Esophagus muscularis mucosa (tissue), 4 donors: ENCODE measurements around the gene CNTN5. TPM values are rescaled to one million over a fixed set of nuclear protein-coding genes. Genes with fewer than 3 reads are reported as not detected.

ENCODE experiments used
- DNase-seq: peaks from one replicate; pipeline ENCODE4 v3.0.0-alpha.2; 2017; ENCODE audit errors: extremely low spot score
- H3K27ac ChIP-seq, 4 donors: fragments of 200-600 bp; sonication (generic); replicated peaks in 1 of 4; 1 replicate in 3 of 4; 2 replicates in 1 of 4; pipeline ENCODE4 v1.5.1; 2016 to 2019; ENCODE audit warnings: mild to moderate bottlenecking in 1 of 4
- H3K27me3 ChIP-seq, 4 donors: fragments of 200-600 bp; sonication (generic); one replicate each; pipeline versions ENCODE4 v1.5.1 to v1.6.0; 2016 to 2019
- H3K36me3 ChIP-seq, 4 donors: fragments of 200-600 bp; sonication (generic); one replicate each; pipeline ENCODE4 v1.5.1; 2016 to 2019
- H3K4me1 ChIP-seq, 4 donors: fragments of 200-600 bp; sonication (generic); one replicate each; pipeline ENCODE4 v1.5.1; 2016 to 2019
- H3K4me3 ChIP-seq, 4 donors: fragments of 200-600 bp; sonication (generic); 1 replicate in 2 of 4; 2 replicates in 2 of 4; pipeline ENCODE4 v1.5.1; 2016 to 2019; ENCODE audit warnings: mild to moderate bottlenecking in 4 of 4, moderate library complexity in 1 of 4
- H3K9me3 ChIP-seq, 4 donors: fragments of 200-600 bp; sonication (generic); 1 replicate in 3 of 4; 2 replicates in 1 of 4; pipeline ENCODE4 v1.5.1; 2016 to 2019
- CTCF ChIP-seq, 3 experiments: fragments of 200-600 bp in 2 of 3; fragments of 450-650 bp in 1 of 3; sonication (generic) in 2 of 3; IDR thresholded peaks; one replicate each; pipeline ENCODE4 v1.5.1; 2017 to 2019; ENCODE audit warnings: antibody characterized with exemption in 3 of 3, mild to moderate bottlenecking in 2 of 3, moderate library complexity in 1 of 3
- EP300 ChIP-seq: sonication (generic); formaldehyde crosslinking; IDR thresholded peaks from one replicate; pipeline ENCODE4 v1.6.1; 2017; ENCODE audit warnings: antibody characterized with exemption
- POLR2A ChIP-seq: fragments of 450-650 bp; IDR thresholded peaks from one replicate; pipeline ENCODE4 v1.6.1; 2017; ENCODE audit warnings: antibody characterized with exemption, moderate library complexity, mild to moderate bottlenecking, low read depth
- POLR2AphosphoS5 ChIP-seq, 2 donors: sonication (generic); formaldehyde crosslinking; IDR thresholded peaks; one replicate each; pipeline ENCODE4 v1.6.1; 2017; ENCODE audit warnings: antibody characterized with exemption in 2 of 2
- WGBS: methylation state at CpG from one replicate; pipeline ENCODE4 v1.1.5; 2018; 5-methylcytosine and 5-hydroxymethylcytosine counted together
- intact Hi-C: fragments of 100-400 bp; cut with DNase I; formaldehyde crosslinking; loops from one replicate; pipeline ENCODE4 v1.15.1; 2023
- total RNA-seq, 4 donors: library from RNA; depleted of rRNA; stranded (reverse); fragments of >200 nt; gene quantifications; one replicate each; pipeline versions ENCODE4 v1.1.0 to v1.2.1, GENCODE V29; 2016

The CNTN5 gene
- total RNA-seq, 4 donors from 2014 or later: 0.06 TPM; not detected in 3

- no peaks in the 10 kb centered on the region for H3K4me1 ChIP-seq
- TF ChIP-seq EP300 (no peak), POLR2A (no peak), CTCF (IDR thresholded peaks at IDR 0.05) (no peak), POLR2AphosphoS5 (IDR thresholded peaks at IDR 0.05) (no peak)
- intact Hi-C loops: no loop called here
- 56% methylated on average over 5 of the region's 5 CpGs for WGBS
- H3K27me3 ChIP-seq: no peaks in the 10 kb centered on the region
- no peaks in the 10 kb centered on the region for H3K36me3 ChIP-seq
- H3K4me3 ChIP-seq: no peak overlapping the region
- H3K9me3 ChIP-seq: peaks cover 0 to 3% (median 0%) of the 10 kb centered on the region in 4 donors
- no peak for DNase-seq
- H3K27ac ChIP-seq: no peak overlapping the region
Observed at GRCh38 chr11:99881610-99882009, 860.9 kb downstream of the CNTN5 start.

GRCh38 chr11:99884750-99885149, 864.0 kb downstream of the CNTN5 start:
- 68% methylated on average over 6 of the region's 6 CpGs for WGBS
- no peaks in the 10 kb centered on the region for H3K36me3 ChIP-seq
- H3K9me3 ChIP-seq: peaks cover 0 to 3% (median 0%) of the 10 kb centered on the region in 4 donors
- TF ChIP-seq EP300: no peak
- no peak for TF ChIP-seq POLR2A
- TF ChIP-seq CTCF (IDR thresholded peaks at IDR 0.05): no peak
- no peak for TF ChIP-seq POLR2AphosphoS5 (IDR thresholded peaks at IDR 0.05)
- H3K4me1 ChIP-seq: no peaks in the 10 kb centered on the region
- no peak for DNase-seq
- intact Hi-C loops: no loop called here
- no peaks in the 10 kb centered on the region for H3K27me3 ChIP-seq
- no peak overlapping the region for H3K4me3 ChIP-seq
- H3K27ac ChIP-seq: no peak overlapping the region

GRCh38 chr11:99887481-99887880, 866.7 kb downstream of the CNTN5 start:
- H3K27me3 ChIP-seq: no peaks in the 10 kb centered on the region
- H3K27ac ChIP-seq: no peak overlapping the region
- H3K36me3 ChIP-seq: no peaks in the 10 kb centered on the region
- no peak for TF ChIP-seq POLR2A
- no peak for TF ChIP-seq CTCF (IDR thresholded peaks at IDR 0.05)
- TF ChIP-seq POLR2AphosphoS5 (IDR thresholded peaks at IDR 0.05): no peak
- TF ChIP-seq EP300: no peak
- H3K9me3 ChIP-seq: peaks cover 0 to 3% (median 0%) of the 10 kb centered on the region in 4 donors
- no peaks in the 10 kb centered on the region for H3K4me1 ChIP-seq
- no peak overlapping the region for H3K4me3 ChIP-seq
- intact Hi-C loops: no loop called here
- WGBS: 97% methylated on average over 5 of the region's 5 CpGs
- no peak for DNase-seq

GRCh38 chr11:99893811-99894210, 873.1 kb downstream of the CNTN5 start:
- Histone ChIP-seq H3K9me3 (peaks cover 0 to 6% (median 3%) of the 10 kb centered on the region in 4 donors), H3K27me3 (no peaks in the 10 kb centered on the region), H3K36me3 (no peaks in the 10 kb centered on the region), H3K4me1 (no peaks in the 10 kb centered on the region), H3K4me3 (no peak overlapping the region), H3K27ac (no peak overlapping the region)
- intact Hi-C loops: no loop called here
- TF ChIP-seq CTCF (IDR thresholded peaks at IDR 0.05): no peak
- no peak for TF ChIP-seq EP300
- no peak for TF ChIP-seq POLR2AphosphoS5 (IDR thresholded peaks at IDR 0.05)
- TF ChIP-seq POLR2A: no peak
- 54% methylated on average over 1 of the region's 1 CpG for WGBS
- DNase-seq: no peak

GRCh38 chr11:99901175-99901574, 880.4 kb downstream of the CNTN5 start:
- Histone ChIP-seq H3K4me3 (no peak overlapping the region), H3K4me1 (no peaks in the 10 kb centered on the region), H3K36me3 (no peaks in the 10 kb centered on the region), H3K27ac (no peak overlapping the region), H3K9me3 (peaks cover 0 to 6% (median 3%) of the 10 kb centered on the region in 4 donors), H3K27me3 (no peaks in the 10 kb centered on the region)
- no peak for DNase-seq
- TF ChIP-seq POLR2AphosphoS5 (IDR thresholded peaks at IDR 0.05) (no peak), POLR2A (no peak)
- intact Hi-C loops: no loop called here
- WGBS: 74% methylated on average over 3 of the region's 3 CpGs
